ENCODE measurements around the gene KLK8.

KLK8 gene

GRCh38 chr19:51025809-51026553 is 24.6 kb upstream of the KLK8 start:
- no peak for TF ChIP-seq CTCF (IDR thresholded peaks at IDR 0.05; ENCODE audit: insufficient read depth, missing control alignments)
- DNase-seq (ENCODE audit: insufficient read length, low spot score) (no peak), FAIRE-seq (no peak)

- no peak for TF ChIP-seq CTCF (IDR thresholded peaks at IDR 0.05; ENCODE audit: insufficient read depth, missing control alignments)
- FAIRE-seq (no peak), DNase-seq (ENCODE audit: insufficient read length, low spot score) (no peak)
Observed at GRCh38 chr19:51025401-51025800, 24.0 kb upstream of the KLK8 start.

GRCh38 chr19:51024924-51025323 is 23.5 kb upstream of the KLK8 start:
- FAIRE-seq (no peak), DNase-seq (ENCODE audit: insufficient read length, low spot score) (no peak)
- TF ChIP-seq CTCF (IDR thresholded peaks at IDR 0.05; ENCODE audit: insufficient read depth, missing control alignments) = no peak

GRCh38 chr19:51023946-51024345 is 22.5 kb upstream of the KLK8 start:
- no peak for TF ChIP-seq CTCF (IDR thresholded peaks at IDR 0.05; ENCODE audit: insufficient read depth, missing control alignments)
- no peak for FAIRE-seq
- no peak for DNase-seq (ENCODE audit: insufficient read length, low spot score)

GRCh38 chr19:51022526-51022925 is 21.1 kb upstream of the KLK8 start:
- DNase-seq (ENCODE audit: insufficient read length, low spot score) (no peak), FAIRE-seq (no peak)
- no peak for TF ChIP-seq CTCF (IDR thresholded peaks at IDR 0.05; ENCODE audit: insufficient read depth, missing control alignments)

GRCh38 chr19:51020988-51021651 is 19.7 kb upstream of the KLK8 start:
- TF ChIP-seq CTCF (IDR thresholded peaks at IDR 0.05; ENCODE audit: insufficient read depth, missing control alignments) = peak; percentile 59
- no peak for DNase-seq (ENCODE audit: insufficient read length, low spot score)
- no peak for FAIRE-seq

GRCh38 chr19:51019544-51019925 is 18.1 kb upstream of the KLK8 start, which contains the start of gene KLK10:
TSS of gene KLK10 (minus strand) at chr19:51019709. CDS start at chr19:51019130, 579 bp downstream.
- no peak for DNase-seq (ENCODE audit: insufficient read length, low spot score)
- TF ChIP-seq CTCF (IDR thresholded peaks at IDR 0.05; ENCODE audit: insufficient read depth, missing control alignments) = no peak
- no peak for FAIRE-seq

All from D721Med (cell line).